Fibroblast of lung (primary cell): ENCODE data around the gene CTRB1. TPM values are rescaled to one million over a fixed set of nuclear protein-coding genes. Genes with fewer than 3 reads are reported as not detected.

Experiments used
- DNase-seq, 2 donors: peaks; one replicate each; pipeline versions ENCODE4 v3.0.0 to v3.0.0-alpha.2; 2010; ENCODE audit warnings: low read depth in 2 of 2
- H2AFZ ChIP-seq: 2 replicates; pipeline ENCODE4 v1.5.1; 2012; ENCODE audit warnings: low read length, control low read depth, inconsistent platforms
- H3K27ac ChIP-seq: 2 replicates; pipeline ENCODE4 v1.5.1; 2011; ENCODE audit warnings: low read length, control low read depth; ENCODE audit not compliant: insufficient read depth
- H3K27me3 ChIP-seq: 2 replicates; pipeline ENCODE4 v1.5.1; 2011; ENCODE audit warnings: mild to moderate bottlenecking, low read length; ENCODE audit not compliant: control insufficient read depth, insufficient read depth
- H3K36me3 ChIP-seq: 2 replicates; pipeline ENCODE4 v1.5.1; 2011; ENCODE audit warnings: low read length; ENCODE audit not compliant: control insufficient read depth, insufficient read depth
- H3K4me1 ChIP-seq: 2 replicates; pipeline ENCODE4 v1.5.1; 2011; ENCODE audit warnings: low read length; ENCODE audit not compliant: control insufficient read depth, insufficient read depth; ENCODE audit errors: extremely low read depth
- H3K4me2 ChIP-seq: 2 replicates; pipeline ENCODE4 v1.5.1; 2011; ENCODE audit warnings: low read length, control low read depth; ENCODE audit not compliant: insufficient read depth; ENCODE audit errors: extremely low read depth
- H3K4me3 ChIP-seq, 4 experiments: fragments of 200-600 bp in 1 of 4; sonication (generic) in 1 of 4; replicated peaks in 1 of 4; 2 replicates each; pipeline ENCODE4 v1.5.1; 2011 to 2016; ENCODE audit warnings: low read length in 4 of 4, low read depth in 3 of 4, mild to moderate bottlenecking in 3 of 4, control low read depth in 2 of 4, inconsistent platforms in 1 of 4, mixed read lengths in 1 of 4; ENCODE audit not compliant: insufficient read depth in 1 of 4; ENCODE audit errors: control extremely low read depth in 1 of 4
- H3K79me2 ChIP-seq: 2 replicates; pipeline ENCODE4 v1.5.1; 2012; ENCODE audit warnings: mild to moderate bottlenecking, low read length, inconsistent platforms; ENCODE audit not compliant: control insufficient read depth, insufficient read depth
- H3K9ac ChIP-seq: 2 replicates; pipeline ENCODE4 v1.5.1; 2011; ENCODE audit warnings: mild to moderate bottlenecking, low read length, control low read depth; ENCODE audit not compliant: insufficient read depth
- H3K9me3 ChIP-seq: 2 replicates; pipeline ENCODE4 v1.5.1; 2012; ENCODE audit warnings: low read depth, low read length; ENCODE audit not compliant: control insufficient read depth, insufficient read depth
- H4K20me1 ChIP-seq: 2 replicates; pipeline ENCODE4 v1.5.1; 2011; ENCODE audit warnings: low read length; ENCODE audit not compliant: control insufficient read depth, insufficient read depth; ENCODE audit errors: extremely low read depth
- EZH2 ChIP-seq: IDR thresholded peaks from 2 replicates; pipeline ENCODE4 v1.5.1; 2012; ENCODE audit warnings: low read length, control low read depth, mild to moderate bottlenecking; ENCODE audit errors: missing control alignments
- polyA plus RNA-seq, 2 donors: library from polyadenylated mRNA; depleted of rRNA in 1 of 2; stranded (reverse) in 1 of 2; unstranded in 1 of 2; fragments of >200 nt; gene quantifications; 2 replicates each; pipeline ENCODE4 v1.2.1, GENCODE V29; 2011 to 2012; ENCODE audit warnings: missing spikeins in 1 of 2
- total RNA-seq: library from RNA; depleted of rRNA; stranded (reverse); fragments of >200 nt; gene quantifications from 2 replicates; pipeline ENCODE4 v1.2.1, GENCODE V29; 2014
- TF ChIP-seq, protein P1 (sequence below), 2 donors: IDR thresholded peaks in 1 of 2; conservative IDR thresholded peaks in 1 of 2; 1 replicate in 1 of 2; 2 replicates in 1 of 2; pipeline ENCODE4 v1.5.1; 2011 to 2012; ENCODE audit warnings: low read length in 2 of 2, control low read depth in 1 of 2, inconsistent platforms in 1 of 2, low read depth in 1 of 2, mild to moderate bottlenecking in 1 of 2

Gene CTRB1
- total and polyA plus RNA-seq, 2 donors (not counting 1 experiment from before 2014, with no cell fraction given): not detected

DNA sequence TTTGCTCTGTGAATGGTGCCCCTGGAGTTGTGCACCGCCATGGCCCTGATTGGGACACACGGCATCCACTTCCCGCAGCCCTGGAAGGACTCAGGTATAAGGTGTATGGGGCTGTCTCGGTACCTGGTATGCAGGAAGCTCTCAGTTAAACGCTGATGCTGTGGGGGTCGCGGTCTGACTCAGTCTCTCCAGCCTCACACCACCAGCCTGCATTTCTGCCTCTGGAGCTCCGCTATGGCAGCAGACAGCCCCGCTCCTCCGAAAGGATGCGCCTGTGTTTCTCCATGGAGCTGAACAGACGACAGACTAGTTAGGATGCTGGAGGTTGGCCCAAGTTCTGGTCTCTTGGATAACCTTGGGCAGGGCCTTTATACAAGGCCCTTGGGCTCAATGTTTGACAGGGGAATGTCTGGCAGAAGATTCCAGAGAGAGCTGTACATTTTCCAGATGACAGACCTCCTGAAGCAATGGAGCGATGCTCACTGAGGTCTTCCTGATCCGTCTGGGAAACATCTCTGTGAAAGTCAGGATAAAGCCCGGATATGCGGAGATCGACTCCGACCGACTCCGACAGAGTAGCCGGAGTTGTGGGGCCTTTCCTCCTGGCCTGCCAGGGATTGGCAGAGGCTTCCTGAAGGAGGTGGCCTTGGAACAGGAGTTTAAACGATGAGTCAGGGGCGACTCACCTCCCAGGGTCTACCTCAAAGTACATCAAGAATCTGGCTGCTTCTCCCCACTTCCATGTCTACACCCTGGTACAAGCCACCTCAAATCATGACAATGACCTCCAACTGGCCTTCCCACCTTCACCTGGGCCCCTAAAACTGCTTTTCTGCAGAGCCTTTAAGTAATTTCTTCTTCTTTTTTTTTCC lies 54.5 kb downstream of the CTRB1 start:
- no peaks in the 10 kb centered on the region for H3K36me3 ChIP-seq
- TF ChIP-seq EZH2: no peak
- TF ChIP-seq, protein P1, sequence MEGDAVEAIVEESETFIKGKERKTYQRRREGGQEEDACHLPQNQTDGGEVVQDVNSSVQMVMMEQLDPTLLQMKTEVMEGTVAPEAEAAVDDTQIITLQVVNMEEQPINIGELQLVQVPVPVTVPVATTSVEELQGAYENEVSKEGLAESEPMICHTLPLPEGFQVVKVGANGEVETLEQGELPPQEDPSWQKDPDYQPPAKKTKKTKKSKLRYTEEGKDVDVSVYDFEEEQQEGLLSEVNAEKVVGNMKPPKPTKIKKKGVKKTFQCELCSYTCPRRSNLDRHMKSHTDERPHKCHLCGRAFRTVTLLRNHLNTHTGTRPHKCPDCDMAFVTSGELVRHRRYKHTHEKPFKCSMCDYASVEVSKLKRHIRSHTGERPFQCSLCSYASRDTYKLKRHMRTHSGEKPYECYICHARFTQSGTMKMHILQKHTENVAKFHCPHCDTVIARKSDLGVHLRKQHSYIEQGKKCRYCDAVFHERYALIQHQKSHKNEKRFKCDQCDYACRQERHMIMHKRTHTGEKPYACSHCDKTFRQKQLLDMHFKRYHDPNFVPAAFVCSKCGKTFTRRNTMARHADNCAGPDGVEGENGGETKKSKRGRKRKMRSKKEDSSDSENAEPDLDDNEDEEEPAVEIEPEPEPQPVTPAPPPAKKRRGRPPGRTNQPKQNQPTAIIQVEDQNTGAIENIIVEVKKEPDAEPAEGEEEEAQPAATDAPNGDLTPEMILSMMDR (conservative IDR thresholded peaks at IDR 0.05 in 1 of 2, IDR thresholded peaks at IDR 0.05 in 1 of 2; ENCODE audit: low read depth in 1 of 2, low read length in 2 of 2): no peak
- H3K4me1 ChIP-seq: peaks cover 10% of the 10 kb centered on the region
- no peak overlapping the region for H2AFZ ChIP-seq
- peak; percentile 31 to 73 for DNase-seq
- H3K27ac ChIP-seq: no peak overlapping the region
- H3K4me3 ChIP-seq: no peak overlapping the region
- H3K4me2 ChIP-seq: no peak overlapping the region
- no peaks in the 10 kb centered on the region for H4K20me1 ChIP-seq
- no peaks in the 10 kb centered on the region for H3K9me3 ChIP-seq
- no peak overlapping the region for H3K9ac ChIP-seq
- H3K79me2 ChIP-seq: no peaks in the 10 kb centered on the region
- no peaks in the 10 kb centered on the region for H3K27me3 ChIP-seq

Other genes starting within 250 kb of the CTRB1 start
- gene WDR59, start 233.9 kb upstream of the CTRB1 start, total RNA-seq: 14.9 and 16.0 TPM in 2 replicates
- gene WDR59, start 233.9 kb upstream of the CTRB1 start, polyA plus RNA-seq: 30.2 and 33.7 TPM in 2 replicates
- gene ZNRF1, start 220.0 kb upstream of the CTRB1 start, total RNA-seq: 18.0 and 21.1 TPM in 2 replicates
- gene ZNRF1, start 220.0 kb upstream of the CTRB1 start, polyA plus RNA-seq: 21.0 and 22.8 TPM in 2 replicates
- 1.0 and 4.5 TPM in 2 replicates for gene LDHD, start 102.2 kb upstream of the CTRB1 start, total RNA-seq
- 0.27 and 0.52 TPM in 2 replicates for gene LDHD, start 102.2 kb upstream of the CTRB1 start, polyA plus RNA-seq
- gene ZFP1, start 70.5 kb upstream of the CTRB1 start, total RNA-seq: 9.8 and 14.4 TPM in 2 replicates
- gene ZFP1, start 70.5 kb upstream of the CTRB1 start, polyA plus RNA-seq: 7.7 and 9.8 TPM in 2 replicates
- gene CTRB2, start 11.8 kb upstream of the CTRB1 start, total RNA-seq: not detected in 2 replicates
- gene CTRB2, start 11.8 kb upstream of the CTRB1 start, polyA plus RNA-seq: not detected in 2 replicates
- 26.5 and 36.8 TPM in 2 replicates for gene BCAR1, start 32.6 kb downstream of the CTRB1 start, total RNA-seq
- 32.8 and 66.5 TPM in 2 replicates for gene BCAR1, start 32.6 kb downstream of the CTRB1 start, polyA plus RNA-seq
- 47.9 and 59.8 TPM in 2 replicates for gene CFDP1, start 214.5 kb downstream of the CTRB1 start, total RNA-seq
- 69.6 and 80.0 TPM in 2 replicates for gene CFDP1, start 214.5 kb downstream of the CTRB1 start, polyA plus RNA-seq
- 14.5 and 20.3 TPM in 2 replicates for gene TMEM170A, start 245.7 kb downstream of the CTRB1 start, total RNA-seq
- 10.3 and 12.3 TPM in 2 replicates for gene TMEM170A, start 245.7 kb downstream of the CTRB1 start, polyA plus RNA-seq